HG03108 (cell line): Measurements from ENCODE around the gene DOCK11.

Experiments used
- ATAC-seq: cut with Tn5 transposase; IDR thresholded peaks from one replicate; pipeline ENCODE4 v1.9.1; 2021; ENCODE audit warnings: moderate library complexity; ENCODE audit not compliant: unreplicated experiment

The DOCK11 gene

DNA sequence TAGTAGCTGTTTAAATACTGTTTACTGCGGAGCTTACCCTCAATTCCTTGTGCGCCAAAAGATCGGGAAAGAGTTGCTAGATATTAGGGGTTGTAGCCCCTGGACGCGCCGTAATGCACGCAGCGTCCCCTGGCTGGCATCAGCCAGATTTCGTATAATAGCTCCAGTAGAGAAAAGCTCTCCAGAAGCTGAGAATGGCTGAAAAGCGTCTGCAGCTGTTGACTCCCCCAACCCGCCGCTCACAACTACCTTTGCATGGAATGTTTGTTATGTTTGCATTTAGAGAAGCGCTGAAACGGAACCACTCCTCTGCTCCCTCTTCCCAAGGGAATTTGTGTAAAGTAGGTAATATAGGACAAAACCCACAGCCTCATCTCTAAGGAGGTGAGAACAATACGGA, 3.7 kb downstream of the DOCK11 start:
- no peak for ATAC-seq

DNA sequence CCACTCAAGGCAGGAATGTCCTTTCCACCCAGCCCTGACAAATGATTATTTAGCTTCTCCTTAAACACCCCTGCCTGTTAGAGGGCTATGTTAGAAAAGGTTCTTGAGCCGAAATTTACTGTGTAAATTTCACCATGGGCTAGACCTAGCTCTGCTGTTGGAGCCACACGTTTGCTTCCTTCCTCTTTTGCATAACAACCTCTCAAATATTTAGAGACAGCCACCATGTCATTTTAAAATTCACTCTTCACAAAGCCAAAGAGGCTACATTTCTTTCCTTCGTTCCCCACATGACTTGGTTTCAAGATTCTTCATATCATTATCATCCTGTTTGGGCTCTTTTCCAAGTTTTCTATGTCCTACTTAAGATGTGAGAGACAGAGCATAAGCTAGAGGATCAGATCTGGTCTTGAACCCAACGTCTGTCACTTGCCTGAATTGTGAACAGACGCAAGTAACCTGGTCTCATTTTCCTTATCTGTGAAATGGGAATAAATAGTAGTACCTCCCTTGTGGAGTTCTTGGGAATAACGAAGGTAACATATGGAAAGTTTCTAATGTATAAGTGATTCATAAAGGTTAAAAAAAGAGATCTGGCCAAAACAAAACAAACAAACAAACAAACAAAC, 6.7 kb downstream of the DOCK11 start:
- no peak for ATAC-seq

DNA sequence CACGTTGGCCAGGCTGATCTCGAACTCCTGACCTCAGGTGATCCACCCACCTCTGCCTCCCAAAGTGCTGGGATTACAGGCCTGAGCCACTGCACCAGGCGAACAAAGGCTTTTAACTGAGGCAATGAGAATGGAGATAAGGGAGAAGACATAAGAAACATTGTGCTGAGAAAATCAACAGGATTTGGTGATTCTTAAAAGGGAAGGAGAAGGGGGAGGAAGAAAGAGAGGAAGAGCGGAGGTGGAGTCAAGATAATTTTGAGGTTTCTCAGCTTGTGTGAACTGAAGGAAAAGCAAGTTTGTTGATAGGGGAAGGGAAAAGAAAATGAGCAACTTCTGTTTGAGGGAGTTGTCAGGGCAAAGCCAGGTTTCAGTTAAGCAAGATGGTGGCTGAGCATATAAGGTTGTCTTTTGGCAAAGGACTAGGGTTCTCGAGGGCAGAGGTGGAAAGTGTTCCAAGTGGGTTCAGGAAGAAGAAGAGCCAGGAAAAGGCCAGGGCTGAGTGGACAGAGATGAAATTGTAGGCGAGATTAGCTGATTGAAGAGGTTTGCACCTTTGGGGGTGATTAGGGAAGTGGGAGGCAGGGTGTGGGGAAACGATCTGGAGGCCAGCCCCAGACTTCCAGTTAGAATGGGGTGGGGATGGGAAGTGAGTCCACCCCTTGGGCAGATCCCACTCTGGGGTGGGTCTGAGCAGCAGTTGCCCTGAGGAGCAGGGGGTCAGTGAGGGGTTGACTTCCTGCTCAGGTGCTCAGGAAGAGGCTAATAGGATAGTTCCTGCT, 7.8 kb downstream of the DOCK11 start:
- ATAC-seq, result no peak

DNA sequence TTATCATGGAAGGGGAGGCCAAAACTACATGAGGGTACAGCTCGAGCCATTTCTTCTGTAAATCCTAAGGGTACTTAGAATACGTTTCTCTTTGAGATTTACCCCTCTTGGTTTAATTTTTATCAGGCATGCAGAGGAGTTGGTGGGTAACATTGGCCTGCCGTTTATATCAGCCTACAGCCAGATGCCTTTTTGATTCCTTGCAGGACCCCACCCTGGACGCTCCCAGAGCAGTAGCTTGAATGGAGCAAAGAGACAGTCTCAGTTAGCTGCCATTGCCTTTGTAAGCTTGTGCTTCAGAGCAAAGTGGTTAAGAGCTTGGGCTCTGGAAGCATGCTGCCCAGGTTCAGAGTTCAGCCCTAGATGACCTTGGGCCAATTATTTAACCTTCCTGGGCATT, 9.0 kb downstream of the DOCK11 start:
- ATAC-seq, result no peak

DNA sequence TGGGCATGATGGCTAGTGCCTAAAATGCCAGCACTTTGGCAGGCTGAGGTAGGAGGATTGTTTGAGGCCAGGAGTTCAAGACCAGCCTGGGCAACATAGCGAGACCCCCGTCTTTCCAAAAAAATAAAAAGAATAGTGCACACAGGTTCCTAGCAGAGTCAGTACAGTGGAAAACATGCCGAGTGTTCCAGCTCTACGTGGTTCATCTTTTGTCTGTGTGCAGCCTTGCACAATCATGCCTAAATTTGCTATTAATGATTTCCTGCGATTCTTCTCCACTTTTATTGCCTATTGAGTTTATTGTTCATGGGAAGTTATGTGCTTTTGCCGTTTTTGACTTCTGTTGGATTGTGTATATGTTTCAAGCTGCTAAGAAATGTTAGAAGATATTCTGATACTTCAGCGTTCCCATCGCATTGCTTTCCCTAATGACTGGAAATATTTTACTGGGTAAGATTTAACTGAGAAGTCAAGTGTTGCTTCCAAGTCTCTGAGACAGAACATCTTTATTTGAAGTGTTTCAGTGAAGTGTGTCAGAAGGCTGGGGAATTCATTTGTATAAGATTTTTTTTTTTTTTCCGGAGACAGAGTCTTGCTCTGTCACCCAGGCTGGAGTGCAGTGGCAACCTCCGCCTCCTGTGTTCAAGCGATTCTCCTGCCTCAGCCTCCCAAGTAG, 11.3 kb downstream of the DOCK11 start:
- no peak for ATAC-seq

DNA sequence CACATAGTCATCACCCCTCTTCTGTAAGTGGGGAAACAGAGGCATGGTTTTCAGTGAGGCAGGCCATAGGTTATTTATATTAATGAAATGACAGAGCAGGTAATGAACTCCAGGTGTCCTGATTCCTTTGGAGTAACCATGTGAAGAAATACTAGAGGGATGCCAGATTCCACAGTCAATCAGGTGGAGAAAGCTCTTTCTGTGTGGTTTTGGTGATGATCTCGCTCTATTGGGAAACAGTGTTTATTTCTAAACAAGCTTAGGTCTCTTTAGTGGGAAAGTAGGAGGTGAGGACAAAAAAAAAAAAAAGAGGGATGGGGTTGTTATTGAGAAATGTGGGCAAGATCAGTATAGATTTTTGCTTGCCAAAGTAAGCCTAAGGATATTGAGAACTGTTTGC, 12.2 kb downstream of the DOCK11 start:
- ATAC-seq, result no peak

DNA sequence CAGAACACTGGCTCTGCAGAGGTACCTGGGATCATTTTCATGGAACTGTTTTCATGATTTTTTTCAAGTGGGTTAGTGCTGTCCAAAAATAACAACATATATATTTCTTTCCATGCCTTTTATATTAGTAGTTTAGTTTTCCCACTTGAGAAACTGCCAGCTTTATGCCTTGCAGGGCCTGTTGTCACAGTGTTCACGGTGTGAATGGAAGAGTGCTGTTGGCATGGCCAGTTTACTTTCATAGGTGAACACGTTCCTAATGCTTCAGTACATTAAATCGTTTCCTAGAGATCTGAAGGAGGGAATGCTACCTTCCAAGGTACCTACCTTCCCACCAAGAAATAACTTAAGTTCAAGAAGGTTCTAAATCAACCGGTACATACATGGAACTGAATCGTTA, 12.6 kb downstream of the DOCK11 start:
- ATAC-seq, result no peak

DNA sequence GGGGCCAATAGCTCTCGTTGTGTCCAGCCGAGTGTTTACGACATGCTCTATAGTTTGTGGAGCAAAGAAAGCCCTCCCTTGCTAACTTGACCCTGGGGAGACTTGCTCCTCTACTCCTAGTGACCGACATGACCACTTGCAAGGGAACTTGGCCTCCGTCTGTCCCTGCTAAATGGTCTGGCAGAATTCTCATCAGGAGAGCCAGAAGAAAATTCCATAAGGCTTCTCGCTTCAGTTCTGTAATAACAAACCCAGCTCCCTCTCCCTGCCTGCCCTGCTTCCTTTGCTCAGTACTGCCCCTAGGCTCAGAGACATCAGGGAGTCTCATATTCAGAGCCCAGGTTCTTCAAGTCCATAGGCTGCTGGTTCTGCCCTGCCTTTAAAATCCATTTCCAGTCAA, 13.0 kb downstream of the DOCK11 start:
- no peak for ATAC-seq

DNA sequence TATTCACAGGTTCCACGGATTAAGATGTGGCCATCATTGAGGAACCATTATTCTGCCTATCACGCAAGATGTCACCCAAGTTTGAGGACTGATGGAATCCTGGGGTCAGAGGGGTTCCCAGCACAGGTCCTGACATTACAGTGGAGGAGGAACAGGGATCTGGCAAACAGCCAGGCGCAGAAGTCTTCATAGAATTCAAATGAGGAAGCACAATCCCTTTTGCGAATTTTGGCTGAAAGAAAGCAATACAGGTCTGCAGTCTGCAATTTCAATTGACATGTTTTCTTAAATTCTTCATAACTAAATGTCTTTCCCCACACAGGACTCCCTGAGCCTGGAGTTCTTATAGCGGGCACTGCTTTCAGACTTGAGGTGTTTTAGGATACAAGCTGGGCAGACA, 14.5 kb downstream of the DOCK11 start:
- no peak for ATAC-seq

DNA sequence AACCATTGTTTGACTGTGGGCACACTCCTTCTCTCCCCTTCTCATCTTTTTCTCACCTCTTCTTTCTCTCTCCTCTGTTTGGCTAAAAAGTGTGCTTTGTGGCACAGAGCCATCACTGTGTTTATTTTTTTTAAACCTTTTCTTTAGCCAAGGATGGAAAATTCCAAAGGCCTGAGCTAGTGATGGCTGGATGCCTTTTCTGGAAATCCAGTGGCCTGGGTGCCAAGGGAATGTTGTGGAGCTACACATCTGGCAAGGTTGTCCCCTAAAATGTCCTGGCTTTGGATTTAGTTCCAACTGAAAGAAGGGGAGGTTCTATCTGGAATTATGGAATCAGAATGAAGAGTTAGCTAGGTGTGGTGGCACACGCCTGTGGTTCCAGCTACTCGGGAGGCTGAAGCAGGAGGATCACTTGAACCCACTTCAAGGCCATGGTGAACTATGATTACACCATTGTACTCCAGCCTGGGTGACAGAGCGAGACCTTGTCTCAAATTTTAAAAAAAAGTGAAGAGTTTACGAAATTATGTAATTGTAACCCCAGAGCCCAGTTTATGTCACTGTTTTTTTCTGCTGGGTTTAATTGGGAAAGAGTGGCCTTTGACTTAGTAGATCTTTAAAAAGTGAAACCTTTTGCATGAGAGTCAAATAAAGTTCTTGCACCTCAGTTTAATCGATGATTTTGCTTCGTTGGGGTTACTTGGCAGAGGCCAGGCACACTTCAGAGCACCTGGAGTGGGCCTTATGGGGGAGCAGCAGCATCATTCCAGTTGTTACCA, 17.7 kb downstream of the DOCK11 start:
- no peak for ATAC-seq

DNA sequence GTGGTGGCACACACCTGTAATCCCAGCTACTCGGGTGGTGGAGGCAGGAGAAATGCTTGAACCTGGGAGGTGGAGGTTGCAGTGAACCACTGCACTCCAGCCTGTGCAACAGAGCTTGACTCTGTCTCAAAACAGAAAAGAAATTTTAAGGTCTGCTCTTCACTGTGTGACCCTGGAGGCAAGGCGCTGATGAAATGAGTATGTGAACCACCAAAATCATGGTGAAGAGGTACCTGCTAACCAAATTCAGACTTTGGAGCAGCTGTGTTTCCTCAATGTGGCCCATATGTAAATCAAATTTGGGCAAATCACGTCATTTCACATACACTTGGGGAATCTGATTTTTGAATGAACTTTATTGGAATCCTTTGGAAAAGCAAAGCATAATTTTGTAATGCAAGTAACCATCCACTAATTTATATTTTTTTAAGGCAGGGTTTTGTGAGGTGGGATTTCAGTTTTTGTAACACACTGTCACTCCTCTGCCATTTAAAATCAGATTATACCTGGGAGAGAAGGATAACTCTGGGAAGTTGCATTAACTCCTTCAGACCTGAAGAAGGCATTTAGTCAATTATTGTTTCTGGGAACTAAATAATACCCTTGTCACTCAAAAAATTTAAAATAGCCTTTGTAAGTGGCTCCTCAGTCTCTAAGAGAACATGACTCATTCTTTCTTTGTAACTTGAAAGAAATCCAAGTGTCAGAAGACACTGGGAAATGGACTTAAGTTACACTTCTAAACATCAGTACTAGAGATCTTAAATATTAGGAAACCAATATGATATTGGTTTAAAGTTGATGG, 24.0 kb downstream of the DOCK11 start:
- no peak for ATAC-seq

DNA sequence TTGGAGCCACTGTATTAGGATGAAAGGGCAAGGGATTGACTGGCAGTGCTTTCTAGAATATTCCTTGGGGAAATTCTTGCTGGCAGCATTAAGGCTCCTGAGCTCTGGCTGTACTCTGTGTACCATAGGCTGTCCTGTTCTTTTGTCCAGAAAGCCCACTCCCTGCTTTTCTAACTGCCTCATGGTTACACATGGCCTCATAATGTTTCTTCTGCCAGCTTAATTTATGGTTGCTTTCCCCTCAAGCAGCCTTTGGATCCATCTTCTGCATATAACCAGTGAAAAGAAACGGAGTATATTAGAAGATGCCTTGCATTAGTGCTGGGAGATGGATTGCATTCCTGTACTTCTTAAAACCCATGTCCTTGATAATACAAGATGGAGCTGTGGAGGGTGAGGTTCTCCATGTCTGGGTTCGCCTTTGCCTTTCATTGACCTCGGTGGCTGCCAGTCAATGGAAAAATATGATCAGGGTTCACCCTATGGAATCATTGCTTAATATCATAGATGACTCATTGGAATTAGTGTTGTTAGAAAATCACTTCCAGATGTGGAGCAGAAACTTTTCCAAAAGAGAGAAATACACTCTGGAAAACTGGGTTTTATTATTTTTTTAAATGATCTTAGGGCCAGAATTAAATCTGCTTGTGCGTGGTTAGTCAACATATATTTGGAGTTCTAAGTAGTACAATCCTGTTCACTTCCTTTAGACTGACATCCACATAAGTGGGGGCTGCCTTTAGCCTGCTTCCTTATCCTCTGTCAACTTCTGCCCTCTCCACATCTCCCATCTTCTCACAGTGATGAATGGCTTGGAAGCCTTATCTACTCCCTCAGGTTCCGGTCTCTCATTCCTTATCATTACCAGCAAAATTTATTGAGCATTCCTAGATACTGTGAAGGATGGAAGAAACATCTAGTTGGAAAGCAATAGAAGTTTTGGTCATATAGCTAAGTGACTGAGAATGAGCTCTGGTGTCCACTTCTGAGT, 24.9 kb downstream of the DOCK11 start:
- no peak for ATAC-seq

DNA sequence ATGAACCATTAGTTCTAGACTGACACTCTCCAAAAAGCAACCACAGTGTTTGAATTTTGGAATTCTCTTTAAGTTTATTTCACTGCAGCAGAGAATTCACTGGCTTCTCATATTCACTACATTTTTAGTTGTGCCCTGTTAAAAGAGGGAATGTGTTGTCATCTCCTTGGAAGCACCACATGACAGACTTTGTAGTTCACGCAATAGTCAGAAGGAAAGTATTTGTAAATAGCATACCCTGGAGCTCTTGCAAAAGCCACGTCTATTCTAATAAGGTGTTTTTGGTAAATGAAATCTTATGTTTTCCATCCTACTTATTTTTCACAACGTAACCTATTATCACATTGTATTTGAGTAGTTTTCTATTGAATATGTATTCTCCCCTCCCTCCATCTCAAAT, 25.8 kb downstream of the DOCK11 start:
- ATAC-seq, result no peak

DNA sequence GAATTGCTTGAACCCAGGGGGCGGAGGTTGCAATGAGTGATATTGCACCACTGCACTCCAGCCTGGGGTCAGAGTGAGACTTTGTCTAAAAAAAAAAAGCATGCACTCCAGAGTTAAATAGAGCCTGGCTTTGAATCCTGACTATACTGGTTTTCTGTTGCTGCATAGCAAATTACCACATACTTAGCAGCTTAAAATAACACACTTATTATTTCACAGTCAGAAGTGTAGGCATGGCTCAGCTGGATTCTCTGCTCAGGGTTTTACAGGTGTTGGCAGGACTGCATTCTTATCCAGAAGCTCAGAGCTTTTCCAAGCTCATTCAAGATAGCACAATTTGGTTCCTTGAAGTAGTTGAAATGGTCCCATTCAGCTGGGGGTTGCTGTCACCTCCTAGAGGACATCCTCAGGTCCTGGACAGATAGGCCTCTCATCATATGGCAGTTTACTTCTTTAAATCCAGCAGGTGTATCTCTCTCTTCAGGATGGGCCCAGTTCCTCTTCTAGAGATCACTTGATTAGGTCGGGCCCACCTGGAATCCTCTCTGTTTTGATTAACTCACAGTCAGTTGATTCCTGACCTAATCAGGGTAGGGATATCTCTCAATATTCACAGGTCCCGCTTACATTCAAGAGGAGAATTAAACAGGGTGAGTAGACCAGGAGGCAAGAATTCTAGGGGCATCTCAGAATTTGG, 26.8 kb downstream of the DOCK11 start:
- ATAC-seq, result no peak

DNA sequence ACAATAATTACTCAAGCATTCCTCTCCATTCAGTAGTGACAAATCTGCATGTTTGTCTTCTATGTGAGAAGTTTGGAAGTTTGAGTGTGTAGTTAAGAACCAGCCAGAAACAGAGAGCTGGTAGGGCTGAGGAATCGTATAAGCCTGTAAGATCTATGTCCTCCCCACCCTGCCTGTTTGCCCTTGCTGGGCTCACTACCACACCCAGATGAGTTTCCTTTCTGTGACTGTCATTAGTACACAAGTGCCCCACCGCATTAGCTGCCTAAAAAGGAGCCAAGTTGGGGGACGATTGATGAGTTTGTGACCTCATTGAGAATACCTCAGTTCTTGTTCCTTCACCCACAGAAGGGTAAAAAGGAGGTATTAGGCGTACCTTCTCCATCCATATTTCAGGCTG, 28.3 kb downstream of the DOCK11 start:
- no peak for ATAC-seq

DNA sequence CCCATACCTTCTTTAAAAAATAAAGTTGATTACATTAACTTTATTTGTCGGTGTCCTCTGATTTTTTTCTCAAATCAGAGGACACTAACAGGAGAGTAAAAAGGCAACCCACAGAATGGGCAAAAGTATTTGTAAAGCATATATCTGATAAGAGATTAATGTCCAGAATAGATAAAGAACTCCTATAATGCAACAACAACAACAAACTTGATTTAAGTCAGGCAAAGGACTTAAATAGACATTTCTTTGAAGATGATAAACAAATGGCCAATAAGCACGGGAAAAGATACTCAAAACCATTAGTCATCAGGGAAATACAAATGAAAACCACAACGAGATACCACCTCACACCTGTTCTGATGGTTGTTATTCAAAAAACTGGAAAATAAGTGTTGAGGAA, 28.7 kb downstream of the DOCK11 start:
- ATAC-seq, result no peak

DNA sequence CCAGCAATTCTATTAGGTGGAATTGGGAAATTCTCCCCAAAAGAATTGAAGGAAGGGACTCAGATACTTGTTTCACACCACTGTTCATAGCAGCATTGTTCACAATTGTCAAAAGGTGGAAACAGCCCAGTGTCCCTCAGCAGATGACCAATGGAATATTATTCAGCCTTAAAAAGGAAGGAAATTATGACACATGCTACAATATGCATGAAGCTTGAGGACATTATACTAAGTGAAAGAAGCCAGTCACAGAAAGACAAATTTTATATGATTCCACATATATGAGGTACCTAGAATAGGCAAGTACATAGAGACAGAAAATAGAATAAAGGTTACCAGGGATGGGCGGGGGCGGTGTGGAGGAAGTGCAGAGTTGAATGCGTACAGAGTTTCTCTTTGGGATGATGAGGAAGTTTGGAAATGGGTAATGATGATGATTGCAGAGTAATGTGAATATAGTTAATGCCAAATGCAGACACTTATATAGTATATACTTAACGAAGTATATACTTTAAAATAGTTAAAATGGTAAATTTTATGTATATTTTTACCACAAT, 29.6 kb downstream of the DOCK11 start:
- no peak for ATAC-seq

DNA sequence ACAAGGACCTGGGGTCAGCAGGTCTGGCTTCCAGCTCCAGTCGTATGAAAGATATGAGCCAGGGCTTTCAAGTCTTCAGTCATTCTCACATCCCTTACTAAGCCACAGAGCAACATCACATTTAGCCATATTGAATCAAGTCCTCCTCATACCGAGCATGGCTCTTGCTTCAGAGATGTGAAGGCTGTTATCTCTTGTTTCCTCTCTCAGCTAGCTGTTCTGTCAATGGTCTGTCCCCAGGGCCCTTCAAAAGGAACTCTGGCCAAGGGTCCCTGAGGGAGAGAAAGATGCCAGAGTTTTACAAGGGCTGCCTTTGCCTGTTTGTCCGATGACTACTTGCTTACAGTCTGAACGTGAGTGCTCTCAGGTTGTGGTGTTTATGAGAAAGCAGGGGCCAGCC, 30.5 kb downstream of the DOCK11 start:
- no peak for ATAC-seq
